C4-2B (cell line): Measurements from ENCODE around the gene TMTC2.

Experiments
- CTCF ChIP-seq: fragments of 450-650 bp; conservative IDR thresholded peaks from 2 replicates; pipeline ENCODE4 v1.5.1; 2017; ENCODE audit warnings: mild to moderate bottlenecking
- ZFX ChIP-seq: fragments of 450-650 bp; IDR thresholded peaks from 2 replicates; pipeline ENCODE4 v1.6.1; 2017

GRCh38 chr12:83075471-83075870, 388.8 kb downstream of the TMTC2 start:
- TF ChIP-seq CTCF (no peak), ZFX (no peak)
